SHP77 treated with DMSO at 0.1 percent for 48 hours (cell line): ENCODE data around the gene USP10.
"Not testable (repeated sequence)": the region's sequence is repeated elsewhere in the genome, so short reads cannot be mapped to it uniquely, and the experiment has no call there.

Experiments
- DNase-seq: peaks from one replicate; lab custom pipeline; 2025; lab: John Stamatoyannopoulos, UW

USP10 gene

DNA sequence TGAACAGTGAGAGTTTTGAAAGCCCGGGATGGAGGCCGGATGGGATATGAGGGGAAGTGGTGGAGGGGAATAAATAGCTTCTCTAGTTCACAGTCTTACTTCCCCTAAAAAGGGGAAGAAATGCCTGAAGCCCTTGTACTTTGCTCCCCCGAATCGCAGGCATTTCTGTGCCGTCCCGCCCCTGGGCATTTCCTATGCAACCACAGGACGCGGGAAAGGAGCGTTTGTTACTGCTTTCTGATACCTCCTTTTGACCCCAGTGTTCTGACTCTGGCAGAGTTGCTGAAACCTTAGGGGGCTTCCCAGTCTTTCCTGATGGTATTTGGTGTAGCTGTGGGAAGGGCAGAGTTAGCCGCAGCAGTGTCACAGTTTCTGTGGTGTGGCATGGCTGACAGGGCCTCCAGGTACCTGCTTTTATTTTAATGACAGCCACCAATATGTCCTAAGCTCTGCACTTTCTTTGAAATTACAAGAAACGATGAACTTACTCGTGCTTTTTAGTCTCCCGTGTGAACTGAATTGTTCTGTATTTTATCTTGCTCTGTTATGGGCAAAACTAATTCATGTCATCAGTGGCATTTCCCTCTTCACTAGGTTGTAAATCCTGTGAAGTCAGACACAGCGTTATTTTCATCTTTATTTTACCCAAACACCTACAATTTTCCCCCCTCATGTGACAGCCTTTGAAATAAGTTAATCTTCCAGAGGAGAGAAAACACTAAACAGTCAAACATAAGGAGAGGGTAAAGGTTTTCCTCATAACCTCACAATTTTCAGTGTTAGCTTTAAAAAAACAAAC lies 27.1 kb downstream of the USP10 start:
- no peak for DNase-seq

DNA sequence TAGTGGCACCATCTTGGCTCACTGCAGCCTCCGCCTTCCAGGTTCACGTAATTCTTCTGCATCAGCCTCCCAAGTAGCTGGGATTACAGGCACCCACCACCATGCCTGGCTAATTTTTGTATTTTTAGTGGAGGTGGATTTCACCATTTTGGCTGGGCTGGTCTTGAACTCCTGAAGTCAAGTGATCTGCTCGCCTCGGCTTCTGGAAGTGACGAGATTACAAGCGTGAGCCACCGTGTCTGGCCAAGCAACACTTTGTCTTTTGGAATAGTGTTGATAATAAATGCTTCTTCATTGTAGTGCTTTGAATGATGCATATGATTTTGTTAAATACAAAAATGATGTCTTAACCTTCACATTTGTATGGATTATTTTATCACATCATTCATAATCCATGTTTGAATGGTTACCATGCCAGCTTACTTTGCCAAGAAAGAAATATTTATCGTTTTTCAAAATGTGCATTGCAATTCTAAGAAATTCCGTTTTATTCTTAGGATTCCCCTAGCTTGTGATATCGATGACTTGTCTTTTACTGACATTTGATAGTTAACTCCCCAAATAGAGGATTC lies 29.1 kb downstream of the USP10 start:
- DNase-seq, result no peak

DNA sequence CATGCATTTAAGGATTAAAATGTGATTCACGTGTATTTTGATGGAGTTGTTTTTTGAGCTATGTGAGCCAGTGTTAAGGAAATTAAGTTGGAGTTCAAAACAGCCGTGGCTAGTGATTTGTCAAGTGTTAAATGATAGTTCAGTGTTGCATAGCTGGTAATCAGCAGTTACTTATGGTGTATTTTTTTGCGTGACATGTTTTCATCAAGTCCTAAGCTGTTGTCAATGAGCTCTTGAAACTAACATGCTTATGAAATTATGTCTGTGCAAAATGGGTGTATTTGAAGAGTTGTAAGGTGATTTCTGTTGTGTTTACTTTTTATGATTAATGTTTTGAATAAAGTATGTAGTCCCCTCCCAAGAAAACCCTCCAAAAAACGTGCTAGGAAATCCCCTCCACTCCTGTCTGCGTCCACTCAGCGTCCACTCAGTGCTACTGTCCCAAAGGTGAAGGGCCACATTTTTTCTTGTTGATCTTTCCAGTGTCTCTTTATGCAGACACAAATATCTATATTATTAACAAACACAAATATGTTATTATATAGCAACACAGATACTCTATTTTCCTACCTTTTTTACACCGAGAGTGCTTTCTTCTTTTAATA lies 30.0 kb downstream of the USP10 start:
- DNase-seq, result no peak

DNA sequence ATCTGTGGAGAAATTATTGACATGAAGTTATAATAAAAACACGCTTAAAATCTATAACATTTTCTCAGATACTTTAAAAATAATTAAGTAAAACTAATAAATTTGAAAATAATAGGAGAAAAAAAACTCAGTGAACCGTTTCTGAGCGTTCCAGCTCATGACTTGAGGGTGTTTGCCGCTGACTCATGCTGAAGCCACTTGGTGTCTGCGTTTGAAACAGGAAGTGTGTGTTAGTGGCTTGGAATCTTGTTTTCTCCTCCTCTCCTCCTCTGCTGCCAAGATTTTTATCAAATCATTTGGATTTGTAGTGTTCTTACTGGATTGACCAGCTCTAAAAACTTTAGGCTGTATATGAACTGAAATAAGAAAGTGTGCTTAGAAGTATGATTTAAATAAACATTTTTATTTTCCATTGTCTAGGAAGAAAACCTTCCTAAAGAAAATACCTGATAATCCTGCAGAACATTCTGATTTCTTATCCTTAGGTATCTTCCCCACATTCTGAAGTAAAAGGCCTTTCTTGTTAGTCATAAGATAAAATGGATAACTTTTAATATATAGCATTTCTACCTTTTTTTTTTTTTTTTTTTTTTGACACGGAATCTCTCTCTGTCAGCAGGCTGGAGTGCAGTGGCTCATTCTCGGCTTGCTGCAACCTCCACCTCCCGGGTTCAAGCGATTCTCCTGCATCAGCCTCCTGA lies 30.8 kb downstream of the USP10 start:
- DNase-seq, result peak; percentile 48

- DNase-seq, result not testable (repeated sequence)
Observed at GRCh38 chr16:84732332-84732673, 32.5 kb downstream of the USP10 start.

- DNase-seq, result peak; percentile 85
Observed at GRCh38 chr16:84732674-84733352, 33.0 kb downstream of the USP10 start.

DNA sequence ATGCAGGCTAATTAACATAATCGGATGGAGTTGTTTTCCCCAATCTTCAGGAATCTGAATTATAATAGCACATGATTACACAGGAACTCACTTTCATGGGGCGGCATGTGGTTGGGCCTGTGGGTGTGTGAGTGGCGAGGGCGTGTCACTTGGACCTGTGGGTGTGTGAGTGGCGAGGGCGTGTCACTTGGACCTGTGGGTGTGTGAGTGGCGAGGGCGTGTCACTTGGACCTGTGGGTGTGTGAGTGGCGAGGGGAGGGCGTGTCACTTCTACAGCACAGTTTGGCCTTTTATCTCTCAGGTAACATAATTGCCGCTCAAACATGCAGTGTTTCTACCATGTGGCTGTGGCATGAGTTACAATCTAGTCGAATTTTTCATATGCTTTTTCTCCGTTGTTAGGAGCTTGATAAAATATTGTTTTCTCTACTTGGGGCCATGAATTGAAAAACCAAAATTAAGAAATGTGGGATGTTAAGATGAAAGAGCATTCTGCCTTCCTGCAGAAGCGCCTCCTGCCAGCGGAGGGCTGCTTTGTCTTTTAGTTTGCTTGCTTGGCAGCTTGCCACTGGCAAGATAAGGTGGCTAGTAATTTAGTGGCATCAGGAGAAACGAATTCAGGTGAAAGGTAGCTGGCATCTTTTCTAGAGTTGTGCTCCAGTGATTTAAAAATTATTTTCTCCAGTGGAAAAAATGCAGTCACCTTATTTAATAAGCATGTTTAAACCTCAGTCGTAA lies 36.2 kb downstream of the USP10 start:
- DNase-seq, result peak; percentile 66

DNA sequence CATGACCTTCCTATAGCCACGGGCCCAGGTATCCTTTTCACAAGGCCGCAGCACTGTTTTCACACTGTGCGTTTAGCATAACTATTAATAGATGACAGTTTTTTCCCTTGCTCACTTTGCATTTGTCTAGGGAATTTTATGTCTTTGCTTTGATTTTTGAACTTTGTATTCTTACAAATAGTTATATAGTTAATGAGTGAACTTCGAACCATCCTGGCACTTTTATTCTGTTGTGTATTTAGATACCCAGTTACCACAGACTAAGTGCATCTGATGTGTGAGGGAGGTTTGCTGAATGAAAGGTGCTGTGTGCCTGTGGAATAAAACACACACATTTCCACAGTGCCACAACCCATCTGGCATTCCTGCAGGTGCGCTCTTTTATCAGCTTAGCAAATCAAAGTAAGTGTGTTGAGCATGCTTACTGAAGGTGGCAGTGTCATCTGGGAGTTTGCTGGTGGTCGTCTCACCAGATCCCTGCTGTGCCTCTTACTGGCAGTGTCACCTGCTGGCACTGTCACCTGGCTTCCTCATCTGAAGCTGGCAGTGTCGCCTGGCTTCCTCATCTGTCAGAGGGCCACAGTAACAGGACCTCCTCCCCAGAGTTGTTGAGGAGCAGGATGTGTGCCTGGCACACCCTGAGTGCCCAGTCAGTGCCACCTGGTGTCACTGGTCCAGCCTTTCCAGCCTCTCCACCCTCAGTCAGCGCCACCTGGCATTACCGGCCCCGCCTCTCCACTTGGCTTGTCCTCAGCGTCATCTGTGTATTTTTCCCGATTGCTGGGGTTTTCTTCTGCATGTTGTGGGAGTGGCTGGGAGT lies 37.6 kb downstream of the USP10 start:
- DNase-seq, result peak; percentile 58

- DNase-seq, result peak; percentile 72
Observed at GRCh38 chr16:84738255-84739038, 38.6 kb downstream of the USP10 start.

- DNase-seq, result no peak
Observed at GRCh38 chr16:84739349-84740124, 39.7 kb downstream of the USP10 start.

GRCh38 chr16:84740596-84741116 lies 40.9 kb downstream of the USP10 start:
- peak; percentile 32 for DNase-seq

- DNase-seq, result no peak
Observed at GRCh38 chr16:84741340-84741830, 41.6 kb downstream of the USP10 start.

DNA sequence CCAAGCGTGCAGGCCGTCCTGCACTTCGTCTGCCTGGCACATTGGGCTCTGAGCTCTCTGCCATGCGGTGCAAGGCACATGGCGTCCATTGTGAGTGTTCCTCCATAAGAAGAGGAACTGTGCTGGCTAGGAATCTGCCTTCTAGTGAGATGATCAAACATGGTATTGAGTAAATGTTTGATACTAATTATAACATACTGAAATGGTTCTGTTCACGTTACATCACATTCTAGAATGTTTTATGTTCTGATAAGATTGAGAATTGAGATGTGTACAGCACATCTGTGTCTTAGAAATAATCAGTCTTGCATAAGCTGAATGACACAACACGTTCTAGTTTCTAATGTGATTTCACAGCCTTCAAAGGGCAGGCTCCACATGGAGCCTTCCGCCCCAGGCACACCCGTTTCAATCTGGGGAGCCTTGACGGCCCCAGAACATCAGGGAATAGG lies 42.9 kb downstream of the USP10 start:
- DNase-seq, result no peak

- no peak for DNase-seq
Observed at GRCh38 chr16:84746231-84746630, 46.4 kb downstream of the USP10 start.

DNA sequence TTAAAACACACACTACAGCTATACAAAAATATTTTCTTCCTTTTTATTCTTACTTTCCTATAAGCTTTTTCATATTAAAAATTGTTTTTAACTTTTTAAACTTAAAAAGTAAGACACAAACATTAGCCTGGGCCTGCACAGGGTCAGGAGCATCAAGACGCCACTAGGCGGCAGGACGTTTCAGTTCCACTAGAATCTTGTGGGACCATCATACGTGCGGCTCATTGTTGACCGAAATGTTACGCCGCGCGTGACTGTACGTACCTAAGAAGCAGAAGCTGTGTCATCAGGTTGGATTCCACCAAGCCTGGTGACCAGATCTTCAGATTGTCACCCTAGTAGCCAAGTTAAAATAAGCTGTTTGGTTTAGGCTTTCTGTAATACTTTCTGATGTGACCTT lies 47.1 kb downstream of the USP10 start:
- no peak for DNase-seq

- not testable (repeated sequence) for DNase-seq
Observed at GRCh38 chr16:84748247-84748646, 48.4 kb downstream of the USP10 start.

- no peak for DNase-seq
Observed at GRCh38 chr16:84749072-84749471, 49.3 kb downstream of the USP10 start.

- DNase-seq, result no peak
Observed at GRCh38 chr16:84749815-84750214, 50.0 kb downstream of the USP10 start.

DNA sequence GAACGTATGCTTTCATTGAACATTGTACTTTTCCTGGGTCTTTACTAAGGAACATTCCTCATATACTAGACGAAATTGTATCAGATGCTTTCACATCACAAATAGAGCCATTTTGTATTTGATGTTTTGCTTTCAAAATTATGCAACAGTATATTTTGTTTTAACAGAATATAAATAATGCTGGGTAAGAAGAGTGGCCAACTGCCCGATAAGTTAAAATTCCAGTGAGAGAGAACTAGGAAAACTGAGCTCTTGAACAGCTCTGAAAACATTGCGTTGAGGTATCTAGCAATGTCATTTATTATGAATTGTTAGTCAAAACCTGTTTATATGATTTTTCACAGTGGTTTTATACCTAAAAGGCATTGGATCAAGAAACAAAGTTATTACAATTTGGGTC lies 50.8 kb downstream of the USP10 start:
- no peak for DNase-seq
